ENCODE measurements around the gene TOM1L2. TPM values are rescaled to one million over a fixed set of nuclear protein-coding genes. Genes with fewer than 3 reads are reported as not detected.

The TOM1L2 gene
- total and polyA plus RNA-seq, 8 donors = 13.3 to 154 (median 41.1) TPM

DNA sequence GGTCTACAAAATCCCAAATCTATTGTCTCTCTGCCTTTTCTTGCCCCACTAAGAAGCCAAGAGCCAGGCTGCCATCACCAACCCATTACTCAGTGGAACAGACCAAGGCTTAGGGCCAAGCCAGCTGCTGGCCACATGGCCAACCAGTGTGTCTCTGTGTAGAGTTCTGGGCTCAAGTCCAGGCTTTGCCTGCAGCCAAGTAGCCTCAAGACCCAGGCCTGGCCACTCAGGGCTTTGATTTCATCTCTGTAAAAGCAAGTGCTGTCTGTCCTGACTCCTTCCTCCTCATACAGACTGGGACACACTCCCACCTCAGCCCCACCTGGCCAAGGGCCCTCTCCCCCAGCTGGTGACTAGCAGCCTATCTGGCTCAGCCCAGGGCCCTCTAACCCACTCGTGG lies 150.0 kb downstream of the TOM1L2 start:
- H3K27ac ChIP-seq = peak overlapping the region; percentile 26 to 88 (median 79)
- H3K9me3 ChIP-seq = no peaks in the 10 kb centered on the region
- WGBS, 5 donors = 13 to 42% (median 20%) methylated on average over 1 of the region's 1 CpG
- intact Hi-C loops (cut with DNase I; ENCODE audit: low total_unique reads) = no loop called here
- peak; percentile 56 to 68 for DNase-seq
- peak overlapping the region in 3 of 4 donors; percentile 49 to 51 (median 50) for H3K4me3 ChIP-seq
- peaks cover 81 to 95% (median 92%) of the 10 kb centered on the region in 4 donors for H3K4me1 ChIP-seq
- TF ChIP-seq POLR2A (IDR thresholded peaks at IDR 0.05) (no peak), POLR2AphosphoS5 (IDR thresholded peaks at IDR 0.05) (peak in 1 of 3 donors; percentile 19)
- peaks cover 23 to 36% (median 31%) of the 10 kb centered on the region in 4 donors for H3K36me3 ChIP-seq
- no peaks in the 10 kb centered on the region for H3K27me3 ChIP-seq

DNA sequence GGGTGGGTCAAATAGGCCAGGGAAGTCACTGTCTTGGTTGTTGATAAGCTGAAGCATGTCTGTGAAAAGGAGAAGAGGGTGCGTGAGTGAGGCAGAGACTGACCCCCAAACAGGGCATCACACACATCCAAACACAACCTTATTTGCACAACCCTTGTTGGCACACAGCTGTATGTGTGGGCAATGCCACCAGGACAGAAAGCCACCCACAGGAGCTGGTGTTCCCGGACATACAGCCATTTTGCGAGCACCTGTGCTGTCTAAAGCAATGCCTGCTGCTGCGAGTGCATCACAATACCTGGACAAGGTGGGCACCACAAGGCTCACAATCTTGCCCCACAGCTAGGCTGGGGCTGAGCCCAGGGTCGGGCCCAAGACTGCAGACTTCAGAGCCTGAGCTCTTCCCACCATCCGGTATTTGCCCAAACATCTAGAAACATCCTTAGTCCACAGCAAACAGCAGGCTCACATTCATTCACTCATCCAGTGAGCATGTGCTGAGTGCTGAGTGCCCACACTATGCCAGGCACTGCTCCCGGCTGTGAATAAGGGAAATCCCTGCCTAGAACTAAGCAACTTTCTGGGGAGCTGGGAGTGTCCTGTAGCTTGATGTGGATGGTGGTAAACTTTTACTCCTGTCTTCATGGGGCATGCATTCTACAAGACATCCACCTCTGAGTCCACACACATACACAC lies 151.6 kb downstream of the TOM1L2 start:
- H3K36me3 ChIP-seq = peaks cover 38 to 47% (median 45%) of the 10 kb centered on the region in 4 donors

DNA sequence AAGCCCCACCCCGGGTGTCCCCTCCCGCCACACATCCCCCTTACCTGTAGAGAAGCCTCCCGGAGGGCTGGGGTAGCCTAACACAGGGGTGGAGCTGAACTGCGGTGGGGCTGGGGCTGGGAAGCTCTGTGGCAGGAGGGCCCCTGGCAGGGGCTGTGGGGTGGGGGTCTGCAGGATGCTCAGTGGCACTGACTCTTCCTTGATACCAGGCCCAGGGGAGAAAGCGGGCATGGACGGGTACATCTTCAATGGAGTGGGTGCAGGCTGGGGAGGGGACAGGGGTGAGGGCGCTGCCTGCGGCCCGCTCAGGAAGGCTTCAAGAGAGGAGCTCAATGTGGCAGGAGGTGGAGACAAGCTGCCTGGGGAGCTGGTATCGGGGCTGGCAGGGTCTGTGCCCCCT lies 152.2 kb downstream of the TOM1L2 start:
- TF ChIP-seq EP300 (IDR thresholded peaks at IDR 0.05) = no peak
- 79 to 90% (median 85%) methylated on average over 8 to 10 of the region's 10 CpGs for WGBS, 5 donors
- peaks cover 42 to 53% (median 51%) of the 10 kb centered on the region in 4 donors for H3K36me3 ChIP-seq
- H3K4me3 ChIP-seq = peak overlapping the region in 1 of 4 donors; percentile 50
- H3K27me3 ChIP-seq = no peaks in the 10 kb centered on the region
- H3K9me3 ChIP-seq = no peaks in the 10 kb centered on the region
- peak overlapping the region in 2 of 5 donors; percentile 44 to 50 for H3K27ac ChIP-seq
- no peak for DNase-seq
- H3K4me1 ChIP-seq = peaks cover 60 to 81% (median 75%) of the 10 kb centered on the region in 4 donors
- intact Hi-C loops (cut with DNase I; ENCODE audit: low total_unique reads) = no loop called here

More for the DNA sequence above, 151.6 kb downstream of the TOM1L2 start:
- H3K9me3 ChIP-seq = no peaks in the 10 kb centered on the region
- H3K27me3 ChIP-seq = no peaks in the 10 kb centered on the region
- TF ChIP-seq POLR2A (IDR thresholded peaks at IDR 0.05) (no peak), EP300 (IDR thresholded peaks at IDR 0.05) (no peak), POLR2AphosphoS5 (IDR thresholded peaks at IDR 0.05) (no peak)
- TF ChIP-seq, protein P1, sequence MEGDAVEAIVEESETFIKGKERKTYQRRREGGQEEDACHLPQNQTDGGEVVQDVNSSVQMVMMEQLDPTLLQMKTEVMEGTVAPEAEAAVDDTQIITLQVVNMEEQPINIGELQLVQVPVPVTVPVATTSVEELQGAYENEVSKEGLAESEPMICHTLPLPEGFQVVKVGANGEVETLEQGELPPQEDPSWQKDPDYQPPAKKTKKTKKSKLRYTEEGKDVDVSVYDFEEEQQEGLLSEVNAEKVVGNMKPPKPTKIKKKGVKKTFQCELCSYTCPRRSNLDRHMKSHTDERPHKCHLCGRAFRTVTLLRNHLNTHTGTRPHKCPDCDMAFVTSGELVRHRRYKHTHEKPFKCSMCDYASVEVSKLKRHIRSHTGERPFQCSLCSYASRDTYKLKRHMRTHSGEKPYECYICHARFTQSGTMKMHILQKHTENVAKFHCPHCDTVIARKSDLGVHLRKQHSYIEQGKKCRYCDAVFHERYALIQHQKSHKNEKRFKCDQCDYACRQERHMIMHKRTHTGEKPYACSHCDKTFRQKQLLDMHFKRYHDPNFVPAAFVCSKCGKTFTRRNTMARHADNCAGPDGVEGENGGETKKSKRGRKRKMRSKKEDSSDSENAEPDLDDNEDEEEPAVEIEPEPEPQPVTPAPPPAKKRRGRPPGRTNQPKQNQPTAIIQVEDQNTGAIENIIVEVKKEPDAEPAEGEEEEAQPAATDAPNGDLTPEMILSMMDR (IDR thresholded peaks at IDR 0.05) = no peak
- H3K27ac ChIP-seq = peak overlapping the region in 2 of 5 donors; percentile 44 to 87
- intact Hi-C loops (cut with DNase I; ENCODE audit: low total_unique reads) = no loop called here
- WGBS, 5 donors = 47 to 75% (median 49%) methylated on average over 5 to 7 of the region's 7 CpGs
- peak overlapping the region in 1 of 4 donors; percentile 50 for H3K4me3 ChIP-seq
- H3K4me1 ChIP-seq = peaks cover 66 to 81% (median 78%) of the 10 kb centered on the region in 4 donors
- no peak for DNase-seq

DNA sequence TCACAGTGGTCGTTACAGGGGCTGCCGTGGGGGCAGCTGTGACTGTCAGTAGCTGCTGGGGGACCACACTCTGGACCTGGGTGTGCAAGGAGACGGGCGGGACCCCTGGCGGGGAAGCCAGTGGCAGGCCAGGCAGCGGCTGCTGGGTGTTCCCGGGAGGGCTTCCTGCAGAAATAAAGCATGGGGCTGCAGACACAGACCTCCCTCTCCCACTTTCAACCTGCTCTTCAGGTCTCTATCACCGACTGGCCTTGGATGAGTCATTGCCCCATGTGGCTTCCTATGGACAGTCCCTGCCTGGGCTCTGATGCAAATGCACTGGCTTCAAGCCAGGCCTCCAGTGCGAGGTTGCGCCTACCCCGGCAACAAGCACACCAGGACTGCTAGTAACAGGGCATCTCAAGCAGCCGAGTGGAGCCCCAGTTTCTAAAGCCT lies 152.6 kb downstream of the TOM1L2 start:
- intact Hi-C loops (cut with DNase I; ENCODE audit: low total_unique reads) = no loop called here
- TF ChIP-seq POLR2A (IDR thresholded peaks at IDR 0.05) = no peak
- TF ChIP-seq, protein P1 (IDR thresholded peaks at IDR 0.05) = no peak
- no peak for TF ChIP-seq EP300 (IDR thresholded peaks at IDR 0.05)
- peak in 1 of 3 donors; percentile 27 for TF ChIP-seq POLR2AphosphoS5 (IDR thresholded peaks at IDR 0.05)
- Histone ChIP-seq H3K9me3 (no peaks in the 10 kb centered on the region), H3K27me3 (no peaks in the 10 kb centered on the region), H3K4me3 (no peak overlapping the region), H3K4me1 (peaks cover 55 to 81% (median 73%) of the 10 kb centered on the region in 4 donors), H3K36me3 (peaks cover 47 to 58% (median 55%) of the 10 kb centered on the region in 4 donors), H3K27ac (peak overlapping the region in 2 of 5 donors; percentile 50 to 54)
- whole genome bisulfite sequencing, 5 donors = 52 to 85% (median 61%) methylated on average over 8 to 12 of the region's 12 CpGs
- DNase-seq = peak; percentile 70 to 81

DNA sequence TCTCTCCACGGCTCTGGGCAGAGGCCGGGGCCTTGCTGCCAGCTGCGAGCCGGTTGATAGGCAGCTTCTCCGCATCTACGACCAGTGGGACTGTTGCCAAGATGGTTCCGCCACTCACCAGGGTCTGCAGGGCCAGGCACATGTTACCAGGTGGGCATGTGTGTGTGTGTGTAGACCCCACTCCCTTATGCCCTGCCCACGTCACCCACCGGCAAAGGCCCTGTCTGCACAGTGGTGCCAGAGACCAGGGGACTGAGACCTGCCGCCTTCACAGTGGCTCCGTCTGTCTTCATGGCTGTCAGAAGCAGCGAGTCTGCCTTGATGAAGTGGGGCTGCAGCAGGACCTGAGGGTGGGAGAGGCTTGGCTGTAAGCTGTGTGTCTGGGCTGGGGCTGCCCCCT lies 153.1 kb downstream of the TOM1L2 start:
- Histone ChIP-seq H3K4me1 (peaks cover 51 to 80% (median 70%) of the 10 kb centered on the region in 4 donors), H3K27me3 (no peaks in the 10 kb centered on the region), H3K4me3 (no peak overlapping the region), H3K36me3 (peaks cover 52 to 62% (median 60%) of the 10 kb centered on the region in 4 donors), H3K27ac (peak overlapping the region in 2 of 5 donors; percentile 50 to 54), H3K9me3 (no peaks in the 10 kb centered on the region)
- intact Hi-C loops (cut with DNase I; ENCODE audit: low total_unique reads) = no loop called here
- WGBS, 5 donors = 68 to 87% (median 73%) methylated on average over 2 to 12 of the region's 12 CpGs
- TF ChIP-seq POLR2AphosphoS5 (IDR thresholded peaks at IDR 0.05) (no peak), EP300 (IDR thresholded peaks at IDR 0.05) (no peak), POLR2A (IDR thresholded peaks at IDR 0.05) (no peak)
- TF ChIP-seq, protein P1 (IDR thresholded peaks at IDR 0.05) = no peak
- no peak for DNase-seq

Data from stomach (tissue), 9 donors.